Mesendoderm (in vitro differentiated cells): Measurements from ENCODE around the gene GNAI1.

Experiments used
- DNase-seq: peaks from one replicate; pipeline ENCODE4 v3.0.0; 2013
- H2AK5ac ChIP-seq: 2 replicates; pipeline ENCODE4 v1.6.1; 2013; ENCODE audit warnings: low read length, inconsistent platforms
- H2BK120ac ChIP-seq: 2 replicates; pipeline ENCODE4 v1.6.1; 2013; ENCODE audit warnings: low read depth, mild to moderate bottlenecking, low read length, moderate library complexity, mixed read lengths
- H2BK15ac ChIP-seq: replicated peaks from 2 replicates; pipeline ENCODE4 v1.6.1; 2013; ENCODE audit warnings: low read depth, mild to moderate bottlenecking, moderate library complexity
- H2BK5ac ChIP-seq: 2 replicates; pipeline ENCODE4 v1.6.1; 2013; ENCODE audit warnings: low read length, inconsistent platforms
- H3K18ac ChIP-seq: 2 replicates; pipeline ENCODE4 v1.6.1; 2013; ENCODE audit warnings: mild to moderate bottlenecking, low read length, mixed read lengths
- H3K23ac ChIP-seq: one replicate; pipeline ENCODE4 v1.6.1; 2013; ENCODE audit warnings: low read length
- H3K27ac ChIP-seq: 2 replicates; pipeline ENCODE4 v1.5.1; 2013; ENCODE audit warnings: low read depth, mild to moderate bottlenecking, inconsistent platforms, low read length, moderate library complexity
- H3K27me3 ChIP-seq: 2 replicates; pipeline ENCODE4 v1.6.1; 2013; ENCODE audit warnings: low read length, control low read depth, mild to moderate bottlenecking, inconsistent platforms; ENCODE audit not compliant: insufficient read depth, poor library complexity
- H3K36me3 ChIP-seq: 2 replicates; pipeline ENCODE4 v1.6.1; 2013; ENCODE audit warnings: low read length, inconsistent platforms; ENCODE audit not compliant: control insufficient read depth, insufficient read depth
- H3K4ac ChIP-seq: one replicate; pipeline ENCODE4 v1.6.1; 2013; ENCODE audit warnings: low read depth, mild to moderate bottlenecking, low read length, moderate library complexity
- H3K4me1 ChIP-seq: 2 replicates; pipeline ENCODE4 v1.6.1; 2013; ENCODE audit warnings: low read depth, low read length, inconsistent platforms; ENCODE audit not compliant: control insufficient read depth
- H3K4me2 ChIP-seq: 2 replicates; pipeline ENCODE4 v1.6.1; 2013; ENCODE audit warnings: low read length
- H3K4me3 ChIP-seq: 2 replicates; pipeline ENCODE4 v1.5.1; 2013; ENCODE audit warnings: mild to moderate bottlenecking, low read length
- H3K56ac ChIP-seq: one replicate; pipeline ENCODE4 v1.6.1; 2013; ENCODE audit warnings: low read length
- H3K79me1 ChIP-seq: 2 replicates; pipeline ENCODE4 v1.6.1; 2013; ENCODE audit warnings: low read length, inconsistent platforms
- H3K79me2 ChIP-seq: 2 replicates; pipeline ENCODE4 v1.6.1; 2013; ENCODE audit warnings: mild to moderate bottlenecking, low read length; ENCODE audit not compliant: control insufficient read depth, insufficient read depth
- H3K9ac ChIP-seq: 2 replicates; pipeline ENCODE4 v1.6.1; 2013; ENCODE audit warnings: low read length, inconsistent platforms
- H4K5ac ChIP-seq: one replicate; pipeline ENCODE4 v1.6.1; 2013; ENCODE audit warnings: low read length
- H4K8ac ChIP-seq: one replicate; pipeline ENCODE4 v1.6.1; 2013; ENCODE audit warnings: low read depth, mild to moderate bottlenecking, control low read depth, low read length, moderate library complexity
- WGBS: extraction: QIAGEN DNeasy Blood & Tissue Kit; methylation state at CpG from one replicate; pipeline ENCODE4 v1.1.7; 2013; ENCODE audit warnings: low lambda C conversion rate, missing lambda C conversion rate; ENCODE audit not compliant: insufficient coverage; ENCODE audit errors: extremely low coverage; 5-methylcytosine and 5-hydroxymethylcytosine counted together

GNAI1 gene

GRCh38 chr7:80170445-80170844, 35.8 kb downstream of the GNAI1 start:
- WGBS: no CpG with 5 or more reads among the region's 2 CpGs
- no peaks in the 10 kb centered on the region for H3K36me3 ChIP-seq

GRCh38 chr7:80172387-80172786, 37.8 kb downstream of the GNAI1 start:
- Histone ChIP-seq H3K27ac (no peak overlapping the region), H2AK5ac (no peak overlapping the region), H3K27me3 (no peaks in the 10 kb centered on the region), H2BK15ac (no peak overlapping the region), H2BK120ac (no peak overlapping the region), H3K4me2 (no peak overlapping the region), H3K36me3 (no peaks in the 10 kb centered on the region), H3K79me2 (peaks cover 25% of the 10 kb centered on the region), H2BK5ac (no peak overlapping the region), H3K4me1 (no peaks in the 10 kb centered on the region), H3K18ac (no peak overlapping the region), H3K23ac (no peak overlapping the region), H3K4me3 (no peak overlapping the region), H4K8ac (no peak overlapping the region), H4K5ac (no peak overlapping the region), H3K56ac (no peak overlapping the region), H3K79me1 (peaks cover 21% of the 10 kb centered on the region), H3K9ac (no peak overlapping the region), H3K4ac (no peak overlapping the region)
- WGBS: no CpG with 5 or more reads among the region's 4 CpGs
- DNase-seq: no peak

More at GRCh38 chr7:80170445-80170844, 35.8 kb downstream of the GNAI1 start:
- Histone ChIP-seq H4K8ac (no peak overlapping the region), H3K4me2 (no peak overlapping the region), H2BK15ac (no peak overlapping the region), H4K5ac (no peak overlapping the region), H3K27me3 (no peaks in the 10 kb centered on the region), H3K27ac (no peak overlapping the region), H3K23ac (no peak overlapping the region), H3K4ac (no peak overlapping the region), H3K79me2 (peaks cover 28% of the 10 kb centered on the region), H3K56ac (no peak overlapping the region), H3K79me1 (peaks cover 19% of the 10 kb centered on the region), H3K9ac (no peak overlapping the region), H3K4me1 (no peaks in the 10 kb centered on the region), H2BK120ac (no peak overlapping the region), H2BK5ac (no peak overlapping the region), H2AK5ac (no peak overlapping the region), H3K18ac (no peak overlapping the region), H3K4me3 (no peak overlapping the region)
- no peak for DNase-seq

- Histone ChIP-seq H3K23ac (no peak overlapping the region), H2AK5ac (no peak overlapping the region), H4K8ac (no peak overlapping the region), H3K79me1 (peaks cover 18% of the 10 kb centered on the region), H3K18ac (no peak overlapping the region), H3K9ac (no peak overlapping the region), H3K4me1 (no peaks in the 10 kb centered on the region), H3K4ac (no peak overlapping the region), H3K4me2 (no peak overlapping the region), H2BK15ac (no peak overlapping the region), H3K27me3 (no peaks in the 10 kb centered on the region), H3K27ac (no peak overlapping the region), H2BK120ac (no peak overlapping the region), H3K56ac (no peak overlapping the region), H2BK5ac (no peak overlapping the region), H4K5ac (no peak overlapping the region), H3K4me3 (no peak overlapping the region), H3K36me3 (no peaks in the 10 kb centered on the region), H3K79me2 (peaks cover 24% of the 10 kb centered on the region)
- no CpG with 5 or more reads among the region's 1 CpG for WGBS
- DNase-seq: no peak
Measured at GRCh38 chr7:80175744-80176143, 41.1 kb downstream of the GNAI1 start.

- H3K4me2 ChIP-seq: no peak overlapping the region
- H3K36me3 ChIP-seq: no peaks in the 10 kb centered on the region
- H2BK120ac ChIP-seq: no peak overlapping the region
- H3K56ac ChIP-seq: no peak overlapping the region
- H3K27me3 ChIP-seq: no peaks in the 10 kb centered on the region
- H2BK15ac ChIP-seq: no peak overlapping the region
- no peak overlapping the region for H3K23ac ChIP-seq
- peaks cover 2% of the 10 kb centered on the region for H3K4me1 ChIP-seq
- no CpG with 5 or more reads among the region's 4 CpGs for WGBS
- H2BK5ac ChIP-seq: no peak overlapping the region
- H3K18ac ChIP-seq: no peak overlapping the region
- no peak for DNase-seq
- no peak overlapping the region for H4K5ac ChIP-seq
- peaks cover 17% of the 10 kb centered on the region for H3K79me1 ChIP-seq
- H2AK5ac ChIP-seq: no peak overlapping the region
- H4K8ac ChIP-seq: no peak overlapping the region
- H3K27ac ChIP-seq: no peak overlapping the region
- peaks cover 31% of the 10 kb centered on the region for H3K79me2 ChIP-seq
- H3K9ac ChIP-seq: no peak overlapping the region
- H3K4me3 ChIP-seq: no peak overlapping the region
- H3K4ac ChIP-seq: no peak overlapping the region
Measured at GRCh38 chr7:80181411-80181810, 46.8 kb downstream of the GNAI1 start.

GRCh38 chr7:80182630-80183276, 48.1 kb downstream of the GNAI1 start:
- Histone ChIP-seq H2BK5ac (no peak overlapping the region), H3K18ac (no peak overlapping the region), H2AK5ac (no peak overlapping the region), H3K27me3 (no peaks in the 10 kb centered on the region), H4K8ac (no peak overlapping the region), H3K4ac (no peak overlapping the region), H4K5ac (no peak overlapping the region), H3K4me2 (no peak overlapping the region), H2BK120ac (no peak overlapping the region), H3K36me3 (no peaks in the 10 kb centered on the region), H3K4me3 (no peak overlapping the region), H3K4me1 (peaks cover 9% of the 10 kb centered on the region), H3K23ac (no peak overlapping the region), H3K56ac (no peak overlapping the region), H3K79me1 (peaks cover 21% of the 10 kb centered on the region), H3K79me2 (peaks cover 37% of the 10 kb centered on the region), H2BK15ac (no peak overlapping the region), H3K9ac (no peak overlapping the region), H3K27ac (no peak overlapping the region)
- DNase-seq: peak; percentile 79
- no CpG with 5 or more reads among the region's 3 CpGs for WGBS

- H4K5ac ChIP-seq: no peak overlapping the region
- H3K4me3 ChIP-seq: no peak overlapping the region
- H3K79me1 ChIP-seq: peaks cover 21% of the 10 kb centered on the region
- no peak overlapping the region for H3K27ac ChIP-seq
- no peak overlapping the region for H3K18ac ChIP-seq
- no peak overlapping the region for H2BK5ac ChIP-seq
- no peak overlapping the region for H3K56ac ChIP-seq
- no peaks in the 10 kb centered on the region for H3K36me3 ChIP-seq
- no peak overlapping the region for H3K4ac ChIP-seq
- peaks cover 9% of the 10 kb centered on the region for H3K4me1 ChIP-seq
- H3K9ac ChIP-seq: no peak overlapping the region
- no peak overlapping the region for H2BK120ac ChIP-seq
- peaks cover 37% of the 10 kb centered on the region for H3K79me2 ChIP-seq
- no peaks in the 10 kb centered on the region for H3K27me3 ChIP-seq
- no peak for DNase-seq
- H3K23ac ChIP-seq: no peak overlapping the region
- no peak overlapping the region for H2AK5ac ChIP-seq
- no peak overlapping the region for H3K4me2 ChIP-seq
- H2BK15ac ChIP-seq: no peak overlapping the region
- no peak overlapping the region for H4K8ac ChIP-seq
Measured at GRCh38 chr7:80183351-80183750, 48.7 kb downstream of the GNAI1 start.
